A673 (cell line): ENCODE measurements around the gene CERS6. TPM values are rescaled to one million over a fixed set of nuclear protein-coding genes. Genes with fewer than 3 reads are reported as not detected.
A peak's percentile ranks its signal among the peaks of the same experiment; 100 is the strongest.

ENCODE experiments used
- BruUV-seq: library from RNA; stranded (reverse); fragments of 400-500 nt; replicated peaks from 2 replicates; lab custom pipeline; 2021; lab: Mats Ljungman, UMichigan
- CTCF ChIA-PET: fragments of 300-600 bp; sonication (Branson Sonifier 250); formaldehyde crosslinking; loops from one replicate; lab custom pipeline; 2022; ENCODE audit warnings: antibody characterized with exemption; lab: Charles Lee
- POLR2A ChIA-PET: fragments of 300-600 bp; sonication (Branson Sonifier 250); formaldehyde crosslinking; loops from one replicate; lab custom pipeline; 2022; ENCODE audit warnings: antibody characterized with exemption; ENCODE audit not compliant: low non-redundant PET; lab: Charles Lee
- DNase-seq: peaks from one replicate; pipeline ENCODE4 v3.0.0-alpha.2; 2015; ENCODE audit warnings: low spot score
- H3K27ac ChIP-seq: fragments of 200-600 bp; sonication (generic); 2 replicates; pipeline ENCODE4 v1.5.1; 2016; ENCODE audit warnings: mixed run types, low read depth, mild to moderate bottlenecking, mixed read lengths, antibody characterized with exemption, low read length; ENCODE audit not compliant: poor library complexity, severe bottlenecking
- H3K27me3 ChIP-seq: fragments of 200-600 bp; sonication (generic); replicated peaks from 2 replicates; pipeline ENCODE4 v1.6.1; 2017; ENCODE audit warnings: mixed run types, low read depth, mild to moderate bottlenecking, mixed read lengths, antibody characterized with exemption, low read length; ENCODE audit not compliant: insufficient read depth, poor library complexity
- H3K36me3 ChIP-seq: fragments of 200-600 bp; sonication (generic); 2 replicates; pipeline ENCODE4 v1.6.1; 2016; ENCODE audit warnings: mixed run types, mild to moderate bottlenecking, mixed read lengths, antibody characterized with exemption, low read length; ENCODE audit not compliant: insufficient read depth, poor library complexity, severe bottlenecking
- H3K4me1 ChIP-seq: fragments of 200-600 bp; sonication (generic); 2 replicates; pipeline ENCODE4 v1.6.1; 2017; ENCODE audit warnings: mixed run types, mild to moderate bottlenecking, mixed read lengths, antibody characterized with exemption, low read length; ENCODE audit not compliant: insufficient read depth, poor library complexity, severe bottlenecking
- H3K4me3 ChIP-seq: fragments of 200-600 bp; sonication (generic); 2 replicates; pipeline ENCODE4 v1.5.1; 2016; ENCODE audit warnings: low read depth, mixed run types, mild to moderate bottlenecking, mixed read lengths, low read length; ENCODE audit not compliant: poor library complexity, severe bottlenecking
- H3K9me3 ChIP-seq: fragments of 200-600 bp; sonication (generic); 2 replicates; pipeline ENCODE4 v1.6.1; 2016; ENCODE audit warnings: mixed run types, low read depth, mild to moderate bottlenecking, mixed read lengths, antibody characterized with exemption, low read length; ENCODE audit not compliant: poor library complexity, severe bottlenecking
- CTCF ChIP-seq: fragments of 300-800, 200-600 bp; sonication (generic); conservative IDR thresholded peaks from 2 replicates; pipeline ENCODE4 v1.5.1; 2017; ENCODE audit warnings: low read depth, mild to moderate bottlenecking, antibody characterized with exemption, low read length, moderate library complexity, mixed read lengths
- EZH2 ChIP-seq: fragments of 200-600 bp; sonication (generic); IDR thresholded peaks from 2 replicates; pipeline ENCODE4 v1.6.1; 2017; ENCODE audit warnings: borderline replicate concordance, low read depth, mild to moderate bottlenecking, mixed read lengths, antibody characterized with exemption, low read length; ENCODE audit not compliant: poor library complexity, severe bottlenecking
- intact Hi-C: fragments of 100-400 bp; cut with micrococcal nuclease; formaldehyde crosslinking; loops from one replicate; pipeline ENCODE4 v1.10.0; 2022; ENCODE audit not compliant: unreplicated experiment
- total RNA-seq: library from RNA; stranded (reverse); gene quantifications from 2 replicates; pipeline ENCODE4 v1.2.3, GENCODE V29; 2021

The CERS6 gene
- total RNA-seq, 1 experiment from 2014 or later, result 12.4 TPM

GRCh38 chr2:168698969-168699368 lies 242.9 kb downstream of the CERS6 start:
- intact Hi-C loops, result no loop called here

GRCh38 chr2:168699844-168700417 lies 243.9 kb downstream of the CERS6 start:
- Histone ChIP-seq H3K4me3 (no peak overlapping the region), H3K4me1 (no peaks in the 10 kb centered on the region), H3K27ac (no peak overlapping the region), H3K9me3 (no peaks in the 10 kb centered on the region), H3K36me3 (no peaks in the 10 kb centered on the region), H3K27me3 (no peaks in the 10 kb centered on the region)
- intact Hi-C loops, result no loop called here
- ChIA-PET POLR2A (no interaction called here), CTCF (no interaction called here)
- DNase-seq, result peak; percentile 9
- TF ChIP-seq CTCF, result no peak
- no peak for TF ChIP-seq EZH2
- BruUV-seq, result no TSS peak

More at GRCh38 chr2:168698969-168699368, 242.9 kb downstream of the CERS6 start:
- DNase-seq, result no peak
- POLR2A ChIA-PET, result no interaction called here
- BruUV-seq, result no TSS peak
- Histone ChIP-seq H3K36me3 (no peaks in the 10 kb centered on the region), H3K9me3 (no peaks in the 10 kb centered on the region), H3K4me3 (no peak overlapping the region), H3K4me1 (no peaks in the 10 kb centered on the region), H3K27me3 (no peaks in the 10 kb centered on the region), H3K27ac (no peak overlapping the region)
- CTCF ChIA-PET, result no interaction called here
- TF ChIP-seq EZH2 (no peak), CTCF (no peak)

GRCh38 chr2:168700615-168701245 lies 244.7 kb downstream of the CERS6 start:
- no TSS peak for BruUV-seq
- intact Hi-C loops, result no loop called here
- no peaks in the 10 kb centered on the region for H3K9me3 ChIP-seq
- no peaks in the 10 kb centered on the region for H3K4me1 ChIP-seq
- no peaks in the 10 kb centered on the region for H3K27me3 ChIP-seq
- CTCF ChIA-PET, result no interaction called here
- POLR2A ChIA-PET, result no interaction called here
- no peak overlapping the region for H3K4me3 ChIP-seq
- DNase-seq, result no peak
- no peak overlapping the region for H3K27ac ChIP-seq
- TF ChIP-seq CTCF (no peak), EZH2 (no peak)
- H3K36me3 ChIP-seq, result no peaks in the 10 kb centered on the region
